Epithelial cell of proximal tubule (primary cell): ENCODE measurements around the gene MAGI3. TPM values are rescaled to one million over a fixed set of nuclear protein-coding genes. Genes with fewer than 3 reads are reported as not detected.

Experiments
- DNase-seq: peaks from one replicate; pipeline ENCODE4 v3.0.0-alpha.2; 2011; ENCODE audit warnings: low read depth
- H3K4me3 ChIP-seq: 2 replicates; pipeline ENCODE4 v1.5.1; 2011; ENCODE audit warnings: low read depth, mild to moderate bottlenecking, low read length
- total RNA-seq: library from RNA; depleted of rRNA; stranded (reverse); fragments of >200 nt; gene quantifications from 2 replicates; pipeline ENCODE4 v1.2.3, GENCODE V29; 2015
- TF ChIP-seq, protein P1 (sequence below): conservative IDR thresholded peaks from 2 replicates; pipeline ENCODE4 v1.5.1; 2012; ENCODE audit warnings: low read depth, mild to moderate bottlenecking, low read length

MAGI3 gene
- total RNA-seq, 1 donor from 2014 or later, result 7.0 TPM

DNA sequence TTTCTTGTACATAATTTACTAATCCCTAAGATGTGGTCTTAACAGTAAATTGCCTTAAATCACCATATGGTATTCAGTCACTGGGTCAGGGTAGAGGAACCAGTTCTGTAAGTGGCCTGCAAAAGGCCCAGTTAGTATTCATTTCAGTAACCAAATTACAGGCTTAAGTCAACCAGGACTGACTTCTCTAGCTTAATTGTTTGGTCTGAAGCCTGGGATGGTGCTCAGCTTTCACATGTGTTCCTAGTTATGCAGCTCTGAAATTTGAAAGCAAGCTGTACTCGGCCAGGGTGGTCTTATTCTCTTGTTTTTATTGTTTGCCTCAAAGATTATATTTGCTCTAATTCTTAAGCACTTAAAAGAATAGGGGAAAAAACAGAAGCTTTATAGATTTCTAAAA lies 144.6 kb downstream of the MAGI3 start:
- TF ChIP-seq, protein P1, sequence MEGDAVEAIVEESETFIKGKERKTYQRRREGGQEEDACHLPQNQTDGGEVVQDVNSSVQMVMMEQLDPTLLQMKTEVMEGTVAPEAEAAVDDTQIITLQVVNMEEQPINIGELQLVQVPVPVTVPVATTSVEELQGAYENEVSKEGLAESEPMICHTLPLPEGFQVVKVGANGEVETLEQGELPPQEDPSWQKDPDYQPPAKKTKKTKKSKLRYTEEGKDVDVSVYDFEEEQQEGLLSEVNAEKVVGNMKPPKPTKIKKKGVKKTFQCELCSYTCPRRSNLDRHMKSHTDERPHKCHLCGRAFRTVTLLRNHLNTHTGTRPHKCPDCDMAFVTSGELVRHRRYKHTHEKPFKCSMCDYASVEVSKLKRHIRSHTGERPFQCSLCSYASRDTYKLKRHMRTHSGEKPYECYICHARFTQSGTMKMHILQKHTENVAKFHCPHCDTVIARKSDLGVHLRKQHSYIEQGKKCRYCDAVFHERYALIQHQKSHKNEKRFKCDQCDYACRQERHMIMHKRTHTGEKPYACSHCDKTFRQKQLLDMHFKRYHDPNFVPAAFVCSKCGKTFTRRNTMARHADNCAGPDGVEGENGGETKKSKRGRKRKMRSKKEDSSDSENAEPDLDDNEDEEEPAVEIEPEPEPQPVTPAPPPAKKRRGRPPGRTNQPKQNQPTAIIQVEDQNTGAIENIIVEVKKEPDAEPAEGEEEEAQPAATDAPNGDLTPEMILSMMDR, result no peak
- no peak for DNase-seq
- no peak overlapping the region for H3K4me3 ChIP-seq

DNA sequence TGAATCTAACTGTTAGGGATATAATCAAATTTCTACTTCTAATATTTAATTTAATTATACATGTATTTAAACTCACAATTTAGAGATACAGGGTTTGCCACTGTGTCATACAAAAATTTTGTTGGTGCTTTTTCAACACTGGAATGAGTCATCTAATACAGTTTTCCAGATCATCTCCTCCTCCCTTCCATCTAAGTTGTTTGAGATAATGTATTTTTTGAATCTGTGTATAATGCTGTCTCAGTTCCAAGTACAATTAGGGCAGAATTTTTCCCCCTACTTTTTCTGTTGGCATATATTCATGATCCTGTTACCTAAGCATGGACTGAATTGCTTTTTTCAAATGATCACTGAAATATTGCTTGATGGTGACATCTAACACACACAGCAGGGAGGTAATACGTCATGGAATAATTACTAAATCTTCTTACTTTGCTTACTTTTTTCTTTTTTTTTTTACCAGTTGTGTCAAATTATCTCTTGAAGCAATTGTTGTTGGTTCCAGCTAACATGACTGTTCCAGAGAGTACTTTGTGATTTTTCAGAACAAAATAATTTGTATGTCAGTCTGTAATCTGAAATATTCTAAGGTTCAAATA lies 146.0 kb downstream of the MAGI3 start:
- DNase-seq, result no peak
- TF ChIP-seq, protein P1, result no peak
- no peak overlapping the region for H3K4me3 ChIP-seq

DNA sequence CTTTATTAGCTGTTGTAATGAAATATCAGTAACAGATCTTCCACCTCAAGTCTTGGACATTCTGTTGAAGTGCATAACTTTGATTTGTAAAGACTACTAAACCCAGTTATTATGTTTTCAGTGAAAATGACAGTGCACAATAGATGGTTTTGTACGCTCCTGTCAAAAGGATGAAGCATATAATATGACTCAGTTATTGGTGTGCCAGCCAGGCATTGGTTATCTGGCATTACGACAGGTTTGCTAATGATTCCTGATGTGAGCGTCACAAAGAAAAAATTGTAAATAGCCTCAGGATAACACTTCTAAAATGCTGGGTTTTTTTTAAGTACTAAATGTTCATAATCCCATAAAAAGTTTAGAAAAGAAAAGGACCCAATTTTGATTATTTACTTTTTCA lies 147.9 kb downstream of the MAGI3 start:
- TF ChIP-seq, protein P1, result no peak
- DNase-seq, result no peak
- no peak overlapping the region for H3K4me3 ChIP-seq

DNA sequence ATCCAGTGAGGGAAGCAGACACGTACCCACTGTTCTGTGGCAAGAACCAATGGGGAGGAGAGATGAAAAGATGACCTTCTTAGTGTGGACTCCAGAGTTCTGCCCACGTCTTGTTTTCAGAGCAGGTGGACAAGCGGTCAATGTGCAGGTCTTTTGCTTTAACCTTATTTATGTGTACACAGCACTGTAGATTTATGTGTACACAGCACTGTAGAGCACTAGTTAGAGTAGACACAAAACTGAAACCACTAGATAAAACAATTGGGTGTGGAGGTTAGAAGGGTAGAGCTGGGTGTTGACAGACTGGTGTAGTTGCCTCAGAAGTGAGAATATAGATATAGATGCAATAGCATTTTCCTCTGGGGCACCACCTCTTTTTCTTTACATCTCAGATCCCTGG lies 150.0 kb downstream of the MAGI3 start:
- TF ChIP-seq, protein P1, result no peak

DNA sequence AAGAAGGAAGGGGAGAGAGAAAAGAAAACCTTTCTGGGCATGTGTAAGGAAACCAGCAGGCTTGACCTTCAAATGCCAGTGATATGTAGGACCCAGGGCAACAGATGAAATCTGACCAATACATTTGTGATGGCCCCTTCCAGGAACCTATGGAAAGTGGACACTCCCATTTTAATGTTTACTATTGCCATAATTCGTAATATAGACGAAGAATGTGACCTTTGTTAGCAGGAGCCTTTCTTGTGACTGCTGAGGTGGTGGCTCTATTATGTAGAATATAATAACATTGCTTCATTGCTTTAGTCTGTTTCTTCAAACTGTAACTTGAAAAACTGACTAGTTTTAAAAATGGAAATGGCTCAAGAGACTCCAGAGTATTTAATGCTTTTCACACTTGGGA lies 150.8 kb downstream of the MAGI3 start:
- no peak for DNase-seq
- H3K4me3 ChIP-seq, result no peak overlapping the region

More for the DNA sequence above, 150.0 kb downstream of the MAGI3 start:
- H3K4me3 ChIP-seq, result no peak overlapping the region
- no peak for DNase-seq

DNA sequence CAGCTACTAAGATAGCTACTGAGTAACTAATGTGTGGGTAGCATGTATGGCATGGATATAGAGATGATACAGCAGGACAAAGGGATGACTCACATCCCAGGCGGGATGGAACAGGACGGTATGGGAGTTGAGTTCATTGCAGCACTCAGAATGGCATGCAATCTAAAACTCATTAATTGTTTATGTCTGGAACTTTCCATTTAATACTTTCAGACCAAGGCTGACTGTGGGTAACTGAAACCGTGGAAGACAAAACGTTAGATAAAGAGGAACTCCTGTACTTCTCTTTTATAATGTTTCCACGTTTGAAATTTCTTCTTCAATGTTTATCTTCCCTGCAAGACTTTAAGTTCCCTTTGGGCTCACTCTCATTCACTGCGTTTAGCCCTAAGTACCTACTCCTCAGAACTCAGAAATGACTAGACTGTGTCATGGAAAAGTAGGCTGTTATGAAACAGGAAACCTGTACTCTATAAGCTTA lies 151.9 kb downstream of the MAGI3 start:
- no peak for DNase-seq
- H3K4me3 ChIP-seq, result no peak overlapping the region
- TF ChIP-seq, protein P1, result no peak

More for the DNA sequence above, 150.8 kb downstream of the MAGI3 start:
- TF ChIP-seq, protein P1, result no peak

DNA sequence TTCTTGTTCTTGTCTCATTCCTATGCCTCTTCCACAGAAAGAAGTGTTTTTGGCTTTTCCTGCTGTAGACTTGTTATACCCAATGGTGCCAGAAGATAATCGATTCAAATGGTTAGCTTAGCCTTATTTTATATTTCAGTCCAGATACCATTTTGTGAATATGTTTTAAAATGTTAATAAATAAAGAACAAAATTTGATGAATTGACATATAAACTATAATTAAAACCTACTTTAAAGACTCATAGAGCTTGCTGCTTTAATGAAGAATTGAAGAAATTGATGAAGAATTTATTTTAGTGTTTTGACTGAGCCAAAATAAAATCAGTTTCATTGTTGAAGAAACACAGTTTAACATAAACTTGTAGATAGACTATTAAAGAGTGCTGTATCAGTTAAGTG lies 152.8 kb downstream of the MAGI3 start:
- no peak for DNase-seq
- no peak overlapping the region for H3K4me3 ChIP-seq
- TF ChIP-seq, protein P1, result no peak
